ENCODE results near the gene COA8. TPM values are rescaled to one million over a fixed set of nuclear protein-coding genes. Genes with fewer than 3 reads are reported as not detected.

COA8 gene
- total and polyA plus RNA-seq, 10 donors = 15.2 to 39.5 (median 22.2) TPM

GRCh38 chr14:103538291-103539055 is 24.3 kb upstream of the COA8 start:
- Histone ChIP-seq H3K27me3 (replicated peaks in 1 of 7) (peaks cover 0 to 56% (median 5%) of the 10 kb centered on the region in 7 donors), H3K9me3 (no peaks in the 10 kb centered on the region), H3K27ac (no peak overlapping the region), H3K36me3 (peaks cover 0 to 36% (median 18%) of the 10 kb centered on the region in 6 donors), H3K4me1 (peaks cover 0 to 28% (median 10%) of the 10 kb centered on the region in 6 donors), H3K4me3 (no peak overlapping the region)
- DNase-seq = peak; percentile 78
- intact Hi-C loops (cut with DNase I; ENCODE audit: low total_unique reads) = no loop called here
- WGBS, 5 donors = 47 to 66% (median 56%) methylated on average over 16 to 30 of the region's 30 CpGs
- no peak for TF ChIP-seq CTCF (IDR thresholded peaks at IDR 0.05 in 8 of 11, conservative IDR thresholded peaks at IDR 0.05 in 3 of 11)
- TF ChIP-seq POLR2AphosphoS5 (IDR thresholded peaks at IDR 0.05) = peak in 1 of 3 donors; percentile 41

GRCh38 chr14:103539056-103539825 is 23.5 kb upstream of the COA8 start:
- no peak for DNase-seq
- Histone ChIP-seq H3K9me3 (no peaks in the 10 kb centered on the region), H3K4me1 (peaks cover 0 to 36% (median 10%) of the 10 kb centered on the region in 6 donors), H3K27me3 (replicated peaks in 1 of 7) (peaks cover 0 to 63% (median 5%) of the 10 kb centered on the region in 7 donors), H3K4me3 (no peak overlapping the region), H3K27ac (no peak overlapping the region), H3K36me3 (peaks cover 0 to 28% (median 13%) of the 10 kb centered on the region in 6 donors)
- 59 to 76% (median 65%) methylated on average over 21 to 28 of the region's 28 CpGs for WGBS, 5 donors
- intact Hi-C loops (cut with DNase I; ENCODE audit: low total_unique reads) = no loop called here
- no peak for TF ChIP-seq CTCF (IDR thresholded peaks at IDR 0.05 in 8 of 11, conservative IDR thresholded peaks at IDR 0.05 in 3 of 11)
- TF ChIP-seq POLR2AphosphoS5 (IDR thresholded peaks at IDR 0.05) = peak in 1 of 3 donors; percentile 15
- no peak for TF ChIP-seq POLR2A (IDR thresholded peaks at IDR 0.05)

GRCh38 chr14:103540821-103541708 is 21.7 kb upstream of the COA8 start:
- TF ChIP-seq POLR2A (IDR thresholded peaks at IDR 0.05) (no peak), CTCF (IDR thresholded peaks at IDR 0.05 in 8 of 11, conservative IDR thresholded peaks at IDR 0.05 in 3 of 11) (no peak), POLR2AphosphoS5 (IDR thresholded peaks at IDR 0.05) (peak in 1 of 3 donors; percentile 10)
- Histone ChIP-seq H3K4me1 (peaks cover 0 to 40% (median 11%) of the 10 kb centered on the region in 6 donors), H3K36me3 (peaks cover 0 to 10% (median 0%) of the 10 kb centered on the region in 6 donors), H3K27ac (peak overlapping the region in 1 of 8 donors; percentile 21), H3K4me3 (no peak overlapping the region), H3K9me3 (no peaks in the 10 kb centered on the region), H3K27me3 (replicated peaks in 1 of 7) (peaks cover 0 to 68% (median 5%) of the 10 kb centered on the region in 7 donors)
- intact Hi-C loops (cut with DNase I; ENCODE audit: low total_unique reads) = no loop called here
- no peak for DNase-seq
- WGBS, 5 donors = 52 to 73% (median 68%) methylated on average over 9 to 17 of the region's 17 CpGs

All from spleen (tissue), 11 donors.